GM12874 (cell line): ENCODE measurements around the gene CABP1.

Experiments used
- TF ChIP-seq, protein P1 (sequence below): IDR thresholded peaks from 2 replicates; pipeline ENCODE4 v1.5.1; 2011; ENCODE audit warnings: low read depth, mild to moderate bottlenecking, control low read depth, low read length, moderate library complexity; ENCODE audit not compliant: insufficient read depth

CABP1 gene

DNA sequence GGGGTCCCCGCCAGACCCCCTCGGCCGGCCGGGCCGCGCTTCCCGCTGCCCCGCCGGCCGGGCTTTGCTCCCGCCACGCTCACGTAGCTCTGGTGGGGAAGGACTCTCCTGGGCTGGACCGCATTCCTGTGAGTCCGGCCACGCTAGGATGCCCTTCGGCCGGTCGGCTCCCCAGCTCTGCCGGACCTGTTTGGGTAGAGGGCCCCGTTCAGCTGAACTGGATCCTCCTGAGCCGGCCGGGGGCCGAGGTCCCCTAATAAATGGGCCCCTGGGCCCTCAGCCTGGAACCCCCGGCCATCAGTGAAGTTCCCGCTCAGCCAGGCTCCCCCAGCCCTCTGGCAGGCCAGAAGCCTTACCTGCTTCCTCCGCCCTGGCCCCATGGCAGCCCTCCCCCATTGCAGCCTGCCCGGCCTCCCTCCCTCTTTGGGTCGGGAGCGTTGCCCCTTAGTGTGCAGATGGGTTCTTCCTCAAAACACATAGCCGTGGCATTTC lies 70.4 kb downstream of the CABP1 start:
- TF ChIP-seq, protein P1, sequence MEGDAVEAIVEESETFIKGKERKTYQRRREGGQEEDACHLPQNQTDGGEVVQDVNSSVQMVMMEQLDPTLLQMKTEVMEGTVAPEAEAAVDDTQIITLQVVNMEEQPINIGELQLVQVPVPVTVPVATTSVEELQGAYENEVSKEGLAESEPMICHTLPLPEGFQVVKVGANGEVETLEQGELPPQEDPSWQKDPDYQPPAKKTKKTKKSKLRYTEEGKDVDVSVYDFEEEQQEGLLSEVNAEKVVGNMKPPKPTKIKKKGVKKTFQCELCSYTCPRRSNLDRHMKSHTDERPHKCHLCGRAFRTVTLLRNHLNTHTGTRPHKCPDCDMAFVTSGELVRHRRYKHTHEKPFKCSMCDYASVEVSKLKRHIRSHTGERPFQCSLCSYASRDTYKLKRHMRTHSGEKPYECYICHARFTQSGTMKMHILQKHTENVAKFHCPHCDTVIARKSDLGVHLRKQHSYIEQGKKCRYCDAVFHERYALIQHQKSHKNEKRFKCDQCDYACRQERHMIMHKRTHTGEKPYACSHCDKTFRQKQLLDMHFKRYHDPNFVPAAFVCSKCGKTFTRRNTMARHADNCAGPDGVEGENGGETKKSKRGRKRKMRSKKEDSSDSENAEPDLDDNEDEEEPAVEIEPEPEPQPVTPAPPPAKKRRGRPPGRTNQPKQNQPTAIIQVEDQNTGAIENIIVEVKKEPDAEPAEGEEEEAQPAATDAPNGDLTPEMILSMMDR, result no peak

DNA sequence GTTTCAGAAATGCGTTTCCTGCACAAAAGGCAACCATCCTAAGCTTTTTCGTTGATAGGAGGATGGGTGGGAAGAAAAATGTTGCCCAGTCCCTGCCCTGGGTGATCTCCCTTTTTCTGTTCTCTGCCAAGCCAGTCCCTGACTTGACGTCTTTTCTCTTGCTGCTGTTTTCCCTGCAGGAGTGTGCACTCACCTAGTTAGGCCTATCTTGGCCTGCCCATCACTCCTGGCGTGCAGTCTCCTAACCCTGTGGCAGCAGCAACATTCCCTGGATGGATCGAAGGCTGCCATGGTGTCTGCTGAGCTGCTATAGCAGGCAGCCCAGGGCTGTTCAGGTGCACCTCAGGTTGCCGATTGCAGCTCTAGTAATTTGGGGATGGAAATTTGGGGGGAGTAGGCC lies 71.0 kb downstream of the CABP1 start:
- TF ChIP-seq, protein P1, result no peak

DNA sequence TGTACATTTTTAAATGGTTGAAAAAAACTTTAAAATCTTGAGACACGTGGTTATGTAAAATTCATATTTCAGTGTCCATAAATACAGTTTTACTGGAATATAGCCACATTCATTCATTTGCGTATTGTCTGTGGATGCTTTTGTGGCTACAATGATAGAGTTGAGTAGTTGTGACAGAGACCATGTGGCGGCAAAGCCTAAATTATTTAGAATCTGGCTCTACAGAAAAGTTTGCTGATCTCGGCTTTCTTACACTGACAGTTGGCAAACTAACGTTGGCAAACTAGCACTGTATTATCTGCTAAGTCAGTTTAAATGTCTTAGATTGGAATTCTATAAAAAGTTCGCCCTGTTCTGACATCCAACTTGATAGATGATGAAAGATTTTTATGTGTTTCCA lies 72.2 kb downstream of the CABP1 start:
- TF ChIP-seq, protein P1, result no peak

DNA sequence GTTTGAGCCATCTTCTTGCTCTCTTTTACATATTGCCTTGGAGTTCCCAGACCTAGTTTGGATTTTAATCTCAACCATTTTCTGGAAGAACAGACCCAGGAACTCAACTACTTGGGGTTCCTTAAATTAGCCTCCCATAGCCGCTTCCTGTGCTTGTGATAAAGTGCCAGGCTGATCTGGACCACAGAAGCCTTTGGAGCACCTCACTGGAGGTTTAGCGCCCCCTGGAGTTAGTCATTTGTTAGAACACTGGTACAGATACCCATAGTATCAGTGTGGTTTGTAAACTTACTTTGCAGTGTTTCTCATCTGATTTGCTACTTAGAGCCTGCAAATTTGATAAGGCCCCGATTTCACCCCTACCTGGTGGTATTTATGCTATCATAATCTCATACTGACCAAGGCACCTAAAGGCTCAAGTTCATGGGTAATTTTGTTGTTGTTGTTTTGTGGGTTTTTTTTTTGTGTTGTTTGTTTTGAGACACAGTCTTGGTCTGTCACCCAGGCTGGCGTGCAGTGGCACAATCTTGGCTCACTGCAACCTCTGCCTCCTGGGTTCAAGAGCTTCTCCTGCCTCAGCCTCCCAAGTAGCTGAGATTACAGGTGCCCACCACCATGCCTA lies 73.5 kb downstream of the CABP1 start:
- TF ChIP-seq, protein P1, result peak; percentile 80
